ENCODE measurements around the gene ERGIC1.
"Not testable (repeated sequence)": the region's sequence is repeated elsewhere in the genome, so short reads cannot be mapped to it uniquely, and the experiment has no call there.

ERGIC1 gene

DNA sequence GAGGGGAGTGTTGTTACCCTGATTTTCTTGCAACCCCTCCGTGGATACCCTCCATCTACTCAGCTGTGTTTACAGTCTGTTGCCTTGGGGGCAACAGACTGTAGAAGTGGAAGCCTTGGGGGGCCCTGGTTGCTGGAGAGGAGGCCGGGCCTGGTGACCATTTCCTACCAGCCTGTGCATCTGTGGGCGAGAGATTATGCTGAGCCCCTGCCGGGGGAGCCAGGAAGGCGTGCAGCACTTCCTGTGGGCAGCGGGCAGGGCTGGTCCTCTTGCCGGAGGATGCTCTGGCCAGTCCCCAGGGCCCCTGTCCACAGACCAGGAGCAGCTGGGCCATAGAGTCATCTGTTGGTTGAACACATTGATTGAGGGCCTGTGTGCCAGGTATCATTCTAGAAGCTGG, 11.1 kb downstream of the ERGIC1 start:
- DNase-seq, result no peak

DNA sequence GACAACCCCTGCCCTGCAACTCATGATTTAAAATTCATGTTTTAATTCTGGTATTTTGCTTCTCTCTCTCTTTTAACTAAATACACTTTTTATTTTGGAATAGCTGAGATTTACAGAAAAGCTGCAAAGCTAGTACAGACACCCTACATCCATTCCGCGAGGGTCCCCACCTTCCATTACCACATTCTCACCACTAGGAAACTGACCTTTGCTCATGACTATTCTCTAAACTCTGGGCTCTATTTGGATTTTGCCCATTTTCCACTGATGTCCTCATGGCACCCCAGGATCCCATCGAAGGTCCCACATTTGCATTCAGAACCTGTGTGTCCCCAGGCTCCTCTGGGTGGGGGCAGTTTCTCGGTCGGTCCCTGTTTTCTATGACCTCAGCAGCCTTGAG, 11.5 kb downstream of the ERGIC1 start:
- no peak for DNase-seq

DNA sequence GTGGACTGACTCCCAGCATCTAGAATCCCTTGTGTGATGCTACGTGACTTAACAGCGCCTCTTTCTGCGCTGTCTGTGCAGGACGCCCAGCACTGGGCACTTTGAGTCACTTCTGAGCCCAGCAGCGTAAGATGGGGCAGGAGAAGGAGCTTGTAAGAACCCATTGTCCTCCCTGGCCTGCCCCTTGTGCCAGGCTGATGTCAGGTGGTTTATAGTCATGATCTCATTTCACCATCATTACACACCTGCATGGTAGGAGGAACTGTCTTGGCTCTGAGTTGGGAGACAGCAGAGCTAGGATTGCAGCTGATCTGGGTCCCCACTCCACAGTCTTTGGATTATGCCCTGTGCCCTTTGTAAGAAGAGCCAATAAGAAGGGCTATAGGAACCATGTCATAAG, 12.2 kb downstream of the ERGIC1 start:
- no peak for DNase-seq

DNA sequence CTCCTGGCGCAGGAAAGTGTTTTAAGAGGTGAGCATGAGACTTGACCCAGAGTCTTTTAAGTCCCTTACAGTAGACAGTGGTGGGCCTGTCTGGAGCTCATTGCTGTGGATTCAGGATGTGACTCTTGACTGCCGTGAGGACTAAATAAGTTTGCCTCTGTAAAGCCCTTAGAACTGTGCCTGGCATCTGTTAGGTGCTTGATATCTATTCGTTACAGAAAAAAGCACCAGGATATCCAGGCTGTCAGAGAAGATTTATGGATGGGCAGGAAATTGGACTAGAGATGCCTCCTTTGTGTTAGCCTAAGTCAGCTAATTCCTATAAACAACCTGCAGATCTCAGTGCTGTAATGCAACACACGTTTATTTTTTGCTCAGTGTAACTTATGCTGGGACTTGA, 12.6 kb downstream of the ERGIC1 start:
- no peak for DNase-seq

DNA sequence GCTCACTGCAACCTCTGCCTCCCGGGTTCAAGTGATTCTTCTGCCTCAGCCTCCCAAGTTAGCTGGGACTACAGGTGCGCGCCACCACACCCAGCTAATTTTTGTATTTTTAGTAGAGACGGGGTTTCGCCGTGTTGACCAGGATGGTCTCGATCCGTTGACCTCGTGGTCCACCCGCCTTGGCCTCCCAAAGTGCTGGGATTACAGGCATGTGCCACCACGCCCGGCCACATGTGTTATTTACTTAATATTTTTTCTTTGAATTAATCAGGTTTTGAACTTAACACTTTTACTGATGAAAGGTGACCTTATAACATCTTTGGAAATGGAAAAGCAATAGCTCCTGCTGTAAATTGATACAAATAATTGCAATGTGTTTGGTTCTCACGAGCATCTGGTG, 13.5 kb downstream of the ERGIC1 start:
- not testable (repeated sequence) for DNase-seq

DNA sequence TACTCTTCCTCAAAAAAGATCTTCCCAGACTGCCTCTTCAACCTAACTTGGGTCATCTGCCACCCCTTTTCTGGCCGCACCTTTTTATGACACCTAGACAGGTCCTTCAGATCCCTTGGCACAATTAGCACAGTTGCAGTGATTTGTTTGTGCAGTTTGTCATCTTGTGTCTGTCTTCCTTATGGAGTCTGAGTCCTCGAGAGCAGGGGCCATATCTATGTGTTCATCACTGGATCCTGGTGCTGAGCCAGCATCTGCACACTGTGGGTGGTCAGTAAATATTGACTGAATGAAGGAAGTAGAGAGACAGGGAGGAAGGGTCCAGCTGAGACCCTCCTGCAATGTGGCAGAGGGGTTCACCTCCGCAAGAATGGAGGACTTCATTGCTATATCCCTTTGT, 14.4 kb downstream of the ERGIC1 start:
- DNase-seq, result no peak

DNA sequence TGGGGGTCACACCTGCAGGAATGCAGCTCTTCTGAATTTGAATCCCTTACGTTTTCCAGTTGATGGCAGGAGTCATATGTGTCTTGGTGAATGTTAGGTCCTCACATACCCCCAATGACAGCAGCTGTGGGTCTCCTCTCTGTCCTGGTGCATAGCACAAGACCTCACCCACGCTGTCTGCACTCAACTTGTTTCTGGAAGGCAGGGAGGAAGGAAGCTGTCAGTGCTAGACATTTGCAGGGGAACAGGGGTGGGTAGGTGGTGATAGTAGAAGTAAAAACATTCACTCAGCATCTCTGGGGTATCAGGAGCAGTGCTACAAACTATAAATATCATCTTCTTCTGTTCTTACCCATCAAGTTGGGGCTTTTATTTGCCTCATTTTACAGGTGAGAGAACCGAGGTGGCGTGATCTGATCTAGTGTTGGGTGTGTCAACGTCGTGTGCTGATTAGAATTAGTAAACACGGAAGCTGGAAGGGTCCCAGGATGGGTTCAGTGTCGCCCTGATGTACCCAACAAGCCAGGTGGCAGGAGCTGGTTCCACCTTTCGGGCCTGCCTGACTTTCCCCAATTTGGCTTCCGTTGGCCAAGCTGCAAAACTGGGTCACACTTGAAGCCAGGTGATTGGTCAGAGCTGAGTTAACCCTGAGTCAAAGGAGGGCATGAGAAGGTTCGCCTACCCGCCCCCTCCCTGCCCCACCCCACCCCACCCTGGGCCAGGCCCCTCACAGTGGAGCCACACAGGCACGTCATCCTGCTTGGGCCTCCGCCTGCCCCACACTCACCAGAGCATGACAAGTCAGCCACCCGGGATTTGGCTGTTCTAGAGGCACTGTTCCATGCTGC, 15.8 kb downstream of the ERGIC1 start:
- DNase-seq, result no peak

DNA sequence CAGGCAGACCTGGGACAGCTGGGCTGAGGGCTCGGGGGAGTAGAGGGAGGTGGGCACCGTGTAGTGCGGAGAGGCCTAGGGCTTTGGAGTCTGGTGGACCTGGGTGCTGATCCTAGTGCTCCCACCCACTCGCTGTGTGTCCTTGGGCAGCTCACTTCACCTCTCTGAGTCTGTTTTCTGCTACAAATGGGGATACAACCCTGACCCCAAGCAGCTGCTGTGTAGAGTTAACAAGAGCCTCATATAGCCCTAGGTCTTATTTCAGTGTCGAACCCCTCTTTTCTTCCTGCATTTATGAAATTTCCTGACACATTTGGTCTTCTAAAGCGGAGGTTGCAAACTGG, 16.4 kb downstream of the ERGIC1 start:
- DNase-seq, result no peak

DNA sequence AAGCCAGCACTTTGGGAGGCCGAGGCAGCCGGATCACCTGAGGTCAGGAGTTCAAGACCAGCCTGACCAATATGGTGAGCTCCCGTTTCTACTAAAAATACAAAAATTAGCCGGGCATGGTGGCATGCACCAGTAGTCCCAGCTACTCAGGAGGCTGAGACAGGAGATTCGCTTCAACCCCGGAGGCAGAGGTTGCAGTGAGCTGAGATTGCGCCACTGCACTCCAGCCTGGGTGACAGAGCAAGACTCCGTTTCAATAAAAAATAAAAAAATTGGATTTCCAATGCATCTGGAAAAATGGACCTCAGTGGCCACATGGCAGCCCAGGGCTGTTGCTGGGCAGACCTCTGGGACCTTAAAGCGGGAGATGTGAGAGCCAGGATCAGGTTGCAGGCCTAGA, 17.2 kb downstream of the ERGIC1 start:
- DNase-seq, result not testable (repeated sequence)

DNA sequence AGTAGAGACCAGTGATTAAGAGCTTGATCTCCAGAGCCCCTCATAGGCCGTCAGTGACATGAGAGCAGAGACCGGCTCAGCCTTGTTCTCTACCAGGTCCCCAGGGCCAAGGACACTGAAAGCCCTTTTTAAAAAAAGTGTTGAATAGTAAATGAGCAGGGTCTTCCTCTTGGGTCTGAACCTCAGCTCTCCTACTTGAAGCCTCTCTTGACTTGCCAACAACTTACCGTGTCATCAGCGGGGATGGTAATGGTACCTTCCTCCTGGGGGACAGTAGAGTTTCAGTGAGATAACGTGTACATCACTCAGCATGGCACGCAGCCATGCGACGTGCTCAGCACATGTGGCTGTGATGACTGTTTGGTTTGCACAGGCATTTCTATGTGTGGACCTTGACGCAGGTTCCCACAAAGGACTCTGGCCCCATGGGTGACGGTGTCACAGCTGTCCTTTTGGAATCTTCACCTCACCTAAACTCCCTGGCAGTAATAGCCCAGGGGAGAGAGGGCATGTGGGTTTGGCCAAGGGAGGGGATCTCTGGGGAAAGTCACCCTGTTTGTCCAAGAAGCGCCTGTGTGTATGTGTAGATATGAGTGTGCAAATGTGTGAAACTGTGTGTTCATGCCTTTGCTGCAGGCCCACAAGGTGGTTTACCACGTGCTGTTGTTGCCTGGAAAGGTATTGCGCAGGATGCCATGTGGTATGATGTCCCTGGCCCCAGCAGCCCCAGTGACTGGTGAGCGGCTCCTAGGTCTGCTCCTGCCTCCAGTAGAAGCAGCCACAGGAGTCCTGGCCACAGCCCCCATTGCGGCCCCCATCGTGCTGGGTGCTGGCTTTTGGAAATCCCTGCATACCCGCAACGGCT, 18.7 kb downstream of the ERGIC1 start:
- no peak for DNase-seq

DNA sequence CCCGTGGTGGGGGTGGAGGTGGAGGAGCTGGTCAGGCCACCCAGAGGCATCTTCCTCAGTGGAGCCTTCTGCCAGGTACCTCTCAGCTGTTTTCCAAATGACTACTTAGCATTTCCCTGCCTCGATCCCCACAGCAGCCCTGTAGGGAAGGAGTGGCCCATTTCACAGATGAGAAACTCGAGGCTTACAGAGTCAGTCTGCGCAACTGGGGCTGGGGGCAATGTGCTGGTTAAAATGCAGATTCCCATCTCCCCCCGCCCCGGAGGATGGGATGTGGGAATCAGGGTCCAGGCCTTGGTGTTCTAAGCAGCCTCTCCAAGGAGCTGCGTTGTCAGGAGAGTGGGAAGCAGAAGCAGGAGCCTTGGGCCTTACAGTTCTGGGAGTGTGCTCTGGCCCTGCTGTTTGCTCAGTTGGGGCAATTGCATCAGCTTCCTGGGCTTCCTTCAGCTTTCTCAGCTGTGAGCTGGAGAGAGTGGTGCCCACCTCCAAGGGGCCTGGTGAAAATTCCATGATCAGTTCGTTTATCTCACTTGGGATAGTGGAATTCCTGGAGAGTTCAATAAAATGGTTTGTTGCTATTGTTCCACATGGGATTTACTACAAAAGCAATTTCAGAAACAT, 19.4 kb downstream of the ERGIC1 start:
- no peak for DNase-seq

DNA sequence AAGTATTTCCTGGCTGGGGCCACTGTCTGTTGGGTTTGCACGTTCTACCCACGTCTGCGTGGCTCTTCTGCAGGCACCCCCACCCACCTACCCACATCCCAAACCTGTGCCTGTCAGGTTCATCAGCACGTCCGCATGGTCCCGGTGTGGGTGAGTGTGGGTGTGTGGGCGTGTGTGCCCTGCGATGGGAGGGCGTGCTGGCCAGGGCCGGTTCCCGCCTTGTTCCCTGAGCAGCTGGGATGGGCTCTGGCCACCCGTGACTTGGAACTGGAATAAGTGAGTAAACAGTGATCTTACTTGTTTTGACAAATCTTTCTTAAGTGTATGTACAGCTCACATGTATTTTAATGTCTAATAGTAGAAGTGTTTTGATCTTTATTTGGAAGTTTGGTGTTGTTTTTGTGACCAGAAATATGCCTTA, 20.4 kb downstream of the ERGIC1 start:
- DNase-seq, result peak in 1 of 56 donors; percentile 17

DNA sequence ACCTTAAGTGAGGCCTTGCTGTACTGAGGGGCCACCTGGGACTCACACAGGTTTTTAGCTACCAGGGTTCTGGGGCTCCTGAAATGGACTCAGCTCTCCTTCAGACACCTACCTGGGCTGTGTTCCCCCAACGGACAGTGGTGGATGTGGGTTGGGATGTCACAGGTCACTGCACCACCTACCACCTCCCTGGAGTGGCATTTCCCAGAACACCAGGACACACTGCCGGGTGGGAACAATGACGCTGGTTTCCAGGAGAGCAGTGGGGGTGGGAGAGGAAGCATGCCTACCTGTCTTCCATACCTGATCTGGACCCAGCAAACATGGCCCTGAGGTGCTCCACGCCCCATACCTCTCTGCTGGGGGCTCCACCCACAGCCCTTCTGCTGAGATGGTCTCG, 20.9 kb downstream of the ERGIC1 start:
- no peak for DNase-seq

DNA sequence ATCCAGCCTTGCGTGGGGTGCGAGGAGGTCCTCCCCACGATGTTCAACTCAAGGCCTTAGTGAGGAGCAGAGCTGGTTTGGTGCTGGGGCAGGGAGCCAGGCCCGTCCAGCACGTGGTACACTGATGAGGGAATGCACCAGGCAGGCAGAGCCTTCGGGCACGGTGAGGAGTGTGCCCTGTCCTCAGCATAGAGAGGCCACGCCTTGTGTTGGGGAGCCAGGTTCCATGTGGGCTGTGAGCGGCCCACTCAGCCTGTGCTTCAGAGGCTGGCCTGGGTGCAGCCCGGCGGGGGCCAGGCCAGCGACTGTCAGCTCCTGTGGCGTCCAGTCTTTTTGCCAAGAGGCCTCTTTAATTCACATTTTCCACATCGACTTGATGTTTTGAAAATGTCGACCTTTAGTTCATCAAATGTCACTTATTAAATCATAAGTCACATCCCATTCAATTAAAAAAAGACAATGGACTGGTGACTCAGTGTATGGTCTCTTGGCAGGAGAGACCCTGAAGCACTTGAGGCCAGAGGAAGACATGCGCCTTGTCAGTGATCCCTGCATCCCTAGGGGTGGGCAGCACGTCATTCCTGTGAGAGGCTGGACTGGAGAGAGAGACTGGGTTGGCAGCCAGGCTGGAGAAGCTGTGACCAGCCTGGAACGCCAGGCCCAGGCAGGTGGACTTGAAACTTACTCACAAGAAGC, 21.7 kb downstream of the ERGIC1 start:
- DNase-seq, result no peak

DNA sequence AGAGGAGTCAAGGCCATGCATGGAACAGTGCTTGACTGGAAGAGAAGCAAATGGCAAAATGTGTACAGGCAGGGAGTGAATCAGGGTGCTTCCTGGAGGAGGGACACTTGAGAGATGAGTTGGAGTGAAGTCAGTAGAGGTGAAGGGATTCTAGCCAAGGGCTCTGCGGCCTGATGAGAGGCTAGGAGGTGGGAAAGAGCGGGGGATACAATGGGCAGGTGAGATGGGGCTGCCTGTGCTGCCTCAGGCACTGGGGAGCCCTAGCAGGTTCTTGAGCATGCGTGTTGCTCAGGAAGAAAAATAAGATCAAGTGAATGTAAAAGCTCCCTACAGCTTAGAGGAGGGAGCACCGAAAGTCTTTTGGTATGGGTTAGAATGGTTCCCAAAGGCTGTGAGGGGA, 22.3 kb downstream of the ERGIC1 start:
- no peak for DNase-seq

DNA sequence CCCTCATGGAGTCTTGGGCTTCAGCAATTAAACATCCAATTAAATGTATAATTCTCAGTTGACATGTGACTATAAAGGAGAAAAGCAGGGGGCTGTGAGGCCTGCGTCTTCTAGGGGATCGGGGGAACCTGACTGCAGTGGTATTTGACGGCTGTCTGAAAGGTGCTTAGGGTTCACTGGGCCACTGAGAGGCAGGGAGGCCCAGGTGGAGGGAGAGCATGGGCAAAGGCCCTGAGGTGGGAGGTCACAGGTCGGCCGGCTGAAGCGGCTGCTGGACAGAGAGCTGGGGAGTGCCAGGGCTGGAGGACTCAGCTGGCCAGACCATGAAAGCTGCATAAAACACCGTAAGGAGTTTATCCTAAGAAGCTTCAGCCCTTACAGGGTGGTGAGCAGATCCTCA, 23.9 kb downstream of the ERGIC1 start:
- no peak for DNase-seq

DNA sequence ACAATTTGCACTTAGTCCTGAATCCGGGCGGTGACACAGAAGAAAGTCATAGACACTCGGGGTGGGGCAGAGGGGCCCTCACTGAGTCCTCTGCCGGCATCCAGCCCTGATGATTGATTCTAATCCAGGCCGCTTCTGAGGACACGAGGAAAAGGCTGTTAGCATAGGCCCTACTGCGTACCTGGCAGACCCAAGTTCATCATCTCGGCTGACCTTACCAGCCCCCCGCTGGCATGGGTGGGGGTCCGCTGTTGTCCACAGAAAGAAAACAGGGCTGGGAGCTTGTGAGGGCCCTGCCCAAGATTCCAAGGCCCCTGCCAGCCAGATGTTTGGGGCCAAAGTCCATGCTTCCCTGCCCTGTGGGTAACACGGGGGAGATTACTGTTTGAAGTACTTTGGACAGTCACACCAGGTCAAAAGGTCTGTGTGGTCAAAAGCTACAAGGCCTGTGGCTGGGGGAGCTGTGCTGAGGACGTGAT, 24.5 kb downstream of the ERGIC1 start:
- DNase-seq, result no peak

DNA sequence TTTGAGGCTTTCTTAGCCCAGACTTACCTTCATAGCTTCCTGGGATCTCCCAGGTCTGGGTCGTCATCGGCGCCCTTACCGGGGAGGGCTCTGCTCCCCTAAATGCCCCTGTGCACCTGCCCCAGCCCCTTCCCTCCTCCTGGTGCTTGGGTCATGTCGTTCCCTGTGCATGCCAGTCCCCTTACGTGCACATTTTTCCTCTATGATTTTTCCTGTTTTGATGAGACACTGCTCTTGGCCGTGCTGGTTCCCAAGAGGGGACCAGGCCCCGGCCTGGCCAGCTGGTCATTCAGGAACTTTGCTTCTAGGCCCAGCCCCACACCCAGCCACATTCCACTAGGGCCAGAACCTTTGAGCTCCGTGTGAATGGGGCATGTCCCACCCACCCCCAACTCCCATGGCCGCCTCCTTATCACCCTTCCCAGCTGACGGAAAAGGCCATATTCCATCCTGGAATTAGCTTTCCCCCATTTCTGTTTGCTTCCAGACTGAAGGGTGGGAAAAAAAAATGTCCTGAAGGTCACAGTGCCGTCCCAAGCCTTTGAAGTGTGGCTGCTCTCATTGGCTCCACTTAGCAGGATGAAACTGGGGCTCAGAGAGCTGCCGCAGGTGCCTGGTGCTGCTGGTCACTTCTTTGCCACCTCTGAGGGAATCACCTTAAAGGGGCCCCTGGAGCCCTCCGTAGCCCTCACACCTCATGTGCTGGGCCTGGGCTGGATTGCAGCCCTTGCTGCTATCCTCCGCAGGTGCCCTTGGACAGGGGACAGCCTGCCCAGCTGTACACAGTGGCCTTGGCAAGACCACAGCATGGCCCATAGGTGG, 25.1 kb downstream of the ERGIC1 start:
- no peak for DNase-seq

DNA sequence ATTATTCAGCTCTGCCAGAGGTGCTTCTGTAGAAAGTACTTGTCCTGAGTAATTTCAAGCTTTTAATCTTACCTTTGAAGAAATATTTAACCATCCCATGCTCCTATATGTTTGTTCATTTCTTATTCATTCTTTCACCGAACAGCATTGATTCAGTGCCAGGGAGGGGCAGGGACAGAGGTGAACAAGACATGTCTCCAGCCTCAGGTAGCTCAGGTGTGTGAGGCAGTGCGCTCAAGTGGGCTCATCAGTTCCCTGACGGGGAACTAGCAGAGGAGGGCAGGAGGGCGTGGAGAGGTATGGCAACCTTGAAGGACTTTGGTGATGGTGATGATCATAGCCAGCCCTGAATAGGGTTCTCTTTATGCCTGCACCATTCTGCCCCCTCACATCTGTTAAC, 25.9 kb downstream of the ERGIC1 start:
- no peak for DNase-seq

All from amygdala (tissue), 56 donors.